Caco-2 (cell line): ENCODE results near the gene PPP2R3B. TPM values are rescaled to one million over a fixed set of nuclear protein-coding genes. Genes with fewer than 3 reads are reported as not detected.

Source experiments
- BruUV-seq: library from RNA; stranded (reverse); fragments of 400-500 nt; replicated peaks from 2 replicates; lab custom pipeline; 2021; lab: Mats Ljungman, UMichigan
- CTCF ChIA-PET: fragments of 300-600 bp; sonication (Branson Sonifier 250); formaldehyde crosslinking; loops from one replicate; lab custom pipeline; 2022; ENCODE audit warnings: antibody characterized with exemption; lab: Charles Lee
- POLR2A ChIA-PET: fragments of 300-600 bp; sonication (Branson Sonifier 250); formaldehyde crosslinking; loops from one replicate; lab custom pipeline; 2022; ENCODE audit warnings: antibody characterized with exemption; lab: Charles Lee
- DNase-seq, 2 experiments: peaks; one replicate each; pipeline versions ENCODE4 v3.0.0 to v3.0.0-alpha.2; 2020 to 2022
- H3K27me3 ChIP-seq: replicated peaks from 2 replicates; pipeline ENCODE4 v1.6.0; 2011; ENCODE audit warnings: low read length; ENCODE audit not compliant: control insufficient read depth, insufficient read depth
- H3K36me3 ChIP-seq: 2 replicates; pipeline ENCODE4 v1.5.1; 2011; ENCODE audit warnings: low read length; ENCODE audit not compliant: control insufficient read depth, insufficient read depth
- H3K4me1 ChIP-seq: fragments of 250-450 bp; sonication (Bioruptor Pico); 2 replicates; pipeline ENCODE4 v1.5.1; 2020; ENCODE audit warnings: mild to moderate bottlenecking
- H3K4me3 ChIP-seq: 2 replicates; pipeline ENCODE4 v1.5.1; 2011; ENCODE audit warnings: low read depth, mild to moderate bottlenecking, control low read depth, low read length
- H3K9me3 ChIP-seq: fragments of 250-450 bp; sonication (Bioruptor Pico); 2 replicates; pipeline ENCODE4 v1.5.1; 2020; ENCODE audit warnings: mild to moderate bottlenecking, moderate library complexity
- H3K27ac Mint-ChIP-seq: one replicate; pipeline ENCODE4 v1.8.0; 2022; ENCODE audit warnings: mixed read lengths; ENCODE audit not compliant: unreplicated experiment
- H3K27me3 Mint-ChIP-seq: one replicate; pipeline ENCODE4 v1.8.0; 2022; ENCODE audit warnings: mixed read lengths; ENCODE audit not compliant: insufficient read depth, unreplicated experiment
- H3K36me3 Mint-ChIP-seq: one replicate; pipeline ENCODE4 v1.8.0; 2022; ENCODE audit warnings: mild to moderate bottlenecking, mixed read lengths; ENCODE audit not compliant: insufficient read depth, unreplicated experiment
- H3K4me1 Mint-ChIP-seq: one replicate; pipeline ENCODE4 v1.8.0; 2022; ENCODE audit warnings: low read depth, mixed read lengths; ENCODE audit not compliant: unreplicated experiment
- H3K4me3 Mint-ChIP-seq: one replicate; pipeline ENCODE4 v1.8.0; 2022; ENCODE audit warnings: mild to moderate bottlenecking, moderate library complexity, mixed read lengths; ENCODE audit not compliant: unreplicated experiment
- H3K9me3 Mint-ChIP-seq: one replicate; pipeline ENCODE4 v1.8.0; 2022; ENCODE audit warnings: mixed read lengths; ENCODE audit not compliant: unreplicated experiment
- CTCF ChIP-seq, 2 experiments: fragments of 200-600 bp in 1 of 2; IDR thresholded peaks; 1 replicate in 1 of 2; 2 replicates in 1 of 2; pipeline versions ENCODE4 v1.5.1 to v1.8.0; 2011 to 2022; ENCODE audit warnings: antibody characterized with exemption in 1 of 2, control low read depth in 1 of 2, inconsistent platforms in 1 of 2, low read depth in 1 of 2, low read length in 1 of 2, mild to moderate bottlenecking in 1 of 2, moderate library complexity in 1 of 2; ENCODE audit not compliant: insufficient read depth in 1 of 2, severe bottlenecking in 1 of 2, unreplicated experiment in 1 of 2
- intact Hi-C: fragments of 100-400 bp; cut with micrococcal nuclease; formaldehyde crosslinking; loops from one replicate; pipeline ENCODE4 v1.10.0; 2022; ENCODE audit not compliant: unreplicated experiment
- total RNA-seq: library from RNA; stranded (reverse); gene quantifications from 2 replicates; pipeline ENCODE4 v1.2.3, GENCODE V29; 2022

Gene PPP2R3B
- total RNA-seq, 1 experiment from 2014 or later: 71.3 TPM

- TF ChIP-seq CTCF (IDR thresholded peaks at IDR 0.05; ENCODE audit: insufficient read depth in 1 of 2, low read depth in 1 of 2, low read length in 1 of 2, severe bottlenecking in 1 of 2, unreplicated experiment in 1 of 2): no peak
- intact Hi-C loops: no loop called here
These were observed 17.9 kb upstream of the PPP2R3B start for GRCh38 chrX:404656-405055.

GRCh38 chrX:402857-403256 is 16.1 kb upstream of the PPP2R3B start:
- Mint-ChIP-seq H3K36me3 (no peaks in the 10 kb centered on the region), H3K27me3 (no peaks in the 10 kb centered on the region), H3K9me3 (no peaks in the 10 kb centered on the region), H3K4me1 (no peaks in the 10 kb centered on the region), H3K4me3 (no peak overlapping the region), H3K27ac (no peak overlapping the region)
- CTCF ChIA-PET: no interaction called here
- no peaks in the 10 kb centered on the region for H3K4me1 ChIP-seq
- no peak overlapping the region for H3K4me3 ChIP-seq
- no peak for DNase-seq
- H3K36me3 ChIP-seq: no peaks in the 10 kb centered on the region
- POLR2A ChIA-PET: no interaction called here
- intact Hi-C loops: no loop called here
- no peak for TF ChIP-seq CTCF (IDR thresholded peaks at IDR 0.05; ENCODE audit: insufficient read depth in 1 of 2, low read depth in 1 of 2, low read length in 1 of 2, severe bottlenecking in 1 of 2, unreplicated experiment in 1 of 2)
- no peaks in the 10 kb centered on the region for H3K9me3 ChIP-seq
- no TSS peak for BruUV-seq
- no peaks in the 10 kb centered on the region for H3K27me3 ChIP-seq

More at GRCh38 chrX:404656-405055, 17.9 kb upstream of the PPP2R3B start:
- Mint-ChIP-seq H3K27me3 (no peaks in the 10 kb centered on the region), H3K9me3 (peaks cover 8% of the 10 kb centered on the region), H3K27ac (no peak overlapping the region), H3K4me3 (no peak overlapping the region), H3K4me1 (no peaks in the 10 kb centered on the region), H3K36me3 (no peaks in the 10 kb centered on the region)
- POLR2A ChIA-PET: no interaction called here
- Histone ChIP-seq H3K4me1 (no peaks in the 10 kb centered on the region), H3K9me3 (no peaks in the 10 kb centered on the region), H3K27me3 (no peaks in the 10 kb centered on the region), H3K36me3 (no peaks in the 10 kb centered on the region), H3K4me3 (no peak overlapping the region)
- no peak for DNase-seq
- CTCF ChIA-PET: no interaction called here
- no TSS peak for BruUV-seq

- no peaks in the 10 kb centered on the region for H3K4me1 Mint-ChIP-seq
- no TSS peak for BruUV-seq
- no peaks in the 10 kb centered on the region for H3K27me3 Mint-ChIP-seq
- no peak for TF ChIP-seq CTCF (IDR thresholded peaks at IDR 0.05; ENCODE audit: insufficient read depth in 1 of 2, low read depth in 1 of 2, low read length in 1 of 2, severe bottlenecking in 1 of 2, unreplicated experiment in 1 of 2)
- no peaks in the 10 kb centered on the region for H3K9me3 ChIP-seq
- H3K4me3 Mint-ChIP-seq: no peak overlapping the region
- H3K27me3 ChIP-seq: no peaks in the 10 kb centered on the region
- CTCF ChIA-PET: no interaction called here
- no peaks in the 10 kb centered on the region for H3K9me3 Mint-ChIP-seq
- no peak overlapping the region for H3K4me3 ChIP-seq
- POLR2A ChIA-PET: no interaction called here
- H3K4me1 ChIP-seq: no peaks in the 10 kb centered on the region
- no peak overlapping the region for H3K27ac Mint-ChIP-seq
- H3K36me3 Mint-ChIP-seq: no peaks in the 10 kb centered on the region
- no peaks in the 10 kb centered on the region for H3K36me3 ChIP-seq
- no peak for DNase-seq
- intact Hi-C loops: no loop called here
These were observed 13.6 kb upstream of the PPP2R3B start for GRCh38 chrX:400258-400657.
